ENCODE results near the gene LTBP1. TPM values are rescaled to one million over a fixed set of nuclear protein-coding genes. Genes with fewer than 3 reads are reported as not detected.

The LTBP1 gene
- total RNA-seq, 1 experiment from 2014 or later, result 2.2 TPM

- TF ChIP-seq CTCF (conservative IDR thresholded peaks at IDR 0.05; ENCODE audit: low read depth, low read length), result no peak
- no peak for TF ChIP-seq EZH2 (IDR thresholded peaks at IDR 0.05; ENCODE audit: borderline replicate concordance, low read depth, low read length, poor library complexity, severe bottlenecking)
Observed at GRCh38 chr2:32991091-32991845, 44.5 kb downstream of the LTBP1 start.

GRCh38 chr2:32993005-32993539 lies 46.3 kb downstream of the LTBP1 start:
- intact Hi-C loops (cut with micrococcal nuclease; ENCODE audit: unreplicated experiment), result no loop called here
- ChIA-PET POLR2A (ENCODE audit: low non-redundant PET) (no interaction called here), CTCF (no interaction called here)
- Histone ChIP-seq H3K36me3 (ENCODE audit: insufficient read depth, low read length, poor library complexity, severe bottlenecking) (no peaks in the 10 kb centered on the region), H3K9me3 (ENCODE audit: low read depth, low read length, poor library complexity, severe bottlenecking) (no peaks in the 10 kb centered on the region), H3K27ac (ENCODE audit: low read depth, low read length, poor library complexity, severe bottlenecking) (no peak overlapping the region), H3K4me1 (ENCODE audit: insufficient read depth, low read length, poor library complexity, severe bottlenecking) (no peaks in the 10 kb centered on the region), H3K27me3 (replicated peaks; ENCODE audit: insufficient read depth, low read depth, low read length, poor library complexity) (no peaks in the 10 kb centered on the region), H3K4me3 (ENCODE audit: low read depth, low read length, poor library complexity, severe bottlenecking) (no peak overlapping the region)
- TF ChIP-seq EZH2 (IDR thresholded peaks at IDR 0.05; ENCODE audit: borderline replicate concordance, low read depth, low read length, poor library complexity, severe bottlenecking), result no peak
- no peak for TF ChIP-seq CTCF (conservative IDR thresholded peaks at IDR 0.05; ENCODE audit: low read depth, low read length)
- BruUV-seq (replicated peaks), result no TSS peak
- no peak for DNase-seq (ENCODE audit: low spot score)

More at GRCh38 chr2:32991091-32991845, 44.5 kb downstream of the LTBP1 start:
- Histone ChIP-seq H3K36me3 (ENCODE audit: insufficient read depth, low read length, poor library complexity, severe bottlenecking) (no peaks in the 10 kb centered on the region), H3K4me1 (ENCODE audit: insufficient read depth, low read length, poor library complexity, severe bottlenecking) (no peaks in the 10 kb centered on the region), H3K9me3 (ENCODE audit: low read depth, low read length, poor library complexity, severe bottlenecking) (no peaks in the 10 kb centered on the region), H3K27me3 (replicated peaks; ENCODE audit: insufficient read depth, low read depth, low read length, poor library complexity) (no peaks in the 10 kb centered on the region), H3K27ac (ENCODE audit: low read depth, low read length, poor library complexity, severe bottlenecking) (no peak overlapping the region), H3K4me3 (ENCODE audit: low read depth, low read length, poor library complexity, severe bottlenecking) (no peak overlapping the region)
- no peak for DNase-seq (ENCODE audit: low spot score)
- BruUV-seq (replicated peaks), result no TSS peak
- intact Hi-C loops (cut with micrococcal nuclease; ENCODE audit: unreplicated experiment), result no loop called here
- ChIA-PET POLR2A (ENCODE audit: low non-redundant PET) (no interaction called here), CTCF (no interaction called here)

GRCh38 chr2:32997705-32998104 lies 51.0 kb downstream of the LTBP1 start:
- no peak overlapping the region for H3K27ac ChIP-seq (ENCODE audit: low read depth, low read length, poor library complexity, severe bottlenecking)
- TF ChIP-seq EZH2 (IDR thresholded peaks at IDR 0.05; ENCODE audit: borderline replicate concordance, low read depth, low read length, poor library complexity, severe bottlenecking), result no peak
- no peak for TF ChIP-seq CTCF (conservative IDR thresholded peaks at IDR 0.05; ENCODE audit: low read depth, low read length)
- no peak for DNase-seq (ENCODE audit: low spot score)
- BruUV-seq (replicated peaks), result no TSS peak
- H3K9me3 ChIP-seq (ENCODE audit: low read depth, low read length, poor library complexity, severe bottlenecking), result no peaks in the 10 kb centered on the region
- no peaks in the 10 kb centered on the region for H3K27me3 ChIP-seq (replicated peaks; ENCODE audit: insufficient read depth, low read depth, low read length, poor library complexity)
- H3K36me3 ChIP-seq (ENCODE audit: insufficient read depth, low read length, poor library complexity, severe bottlenecking), result no peaks in the 10 kb centered on the region
- ChIA-PET POLR2A (ENCODE audit: low non-redundant PET) (no interaction called here), CTCF (no interaction called here)
- intact Hi-C loops (cut with micrococcal nuclease; ENCODE audit: unreplicated experiment), result no loop called here
- no peak overlapping the region for H3K4me3 ChIP-seq (ENCODE audit: low read depth, low read length, poor library complexity, severe bottlenecking)
- H3K4me1 ChIP-seq (ENCODE audit: insufficient read depth, low read length, poor library complexity, severe bottlenecking), result no peaks in the 10 kb centered on the region
